HepG2 (cell line): ENCODE measurements around the gene DNAJB12. TPM values are rescaled to one million over a fixed set of nuclear protein-coding genes. Genes with fewer than 3 reads are reported as not detected.

Experiments
- ATM ChIP-seq: fragments of 450-650 bp; IDR thresholded peaks from 2 replicates; pipeline ENCODE4 v1.7.1; 2017; ENCODE audit warnings: mild to moderate bottlenecking, borderline replicate concordance
- CSRNP2 ChIP-seq: sonication (generic); formaldehyde crosslinking; conservative IDR thresholded peaks from 2 replicates; pipeline ENCODE4 v1.8.0; 2022; ENCODE audit warnings: low read depth, missing genetic modification reagents
- DNMT1 ChIP-seq: sonication (generic); formaldehyde crosslinking; IDR thresholded peaks from 2 replicates; pipeline ENCODE4 v1.5.1; 2020; ENCODE audit warnings: mild to moderate bottlenecking, missing genetic modification reagents
- E2F2 ChIP-seq: sonication (generic); formaldehyde crosslinking; IDR thresholded peaks from 2 replicates; pipeline ENCODE4 v1.4.0; 2020; ENCODE audit warnings: missing genetic modification reagents, borderline replicate concordance
- HMGXB3 ChIP-seq: sonication (generic); formaldehyde crosslinking; IDR thresholded peaks from 2 replicates; pipeline ENCODE4 v1.4.0; 2020; ENCODE audit warnings: missing genetic modification reagents, borderline replicate concordance
- JUN ChIP-seq: sonication (generic); formaldehyde crosslinking; IDR thresholded peaks from 2 replicates; pipeline ENCODE4 v1.4.0; 2020; ENCODE audit warnings: mild to moderate bottlenecking, missing genetic modification reagents
- RBAK ChIP-seq: sonication (generic); formaldehyde crosslinking; IDR thresholded peaks from 2 replicates; pipeline ENCODE4 v1.5.1; 2020; ENCODE audit warnings: mild to moderate bottlenecking, missing genetic modification reagents
- ZNF232 ChIP-seq: sonication (generic); formaldehyde crosslinking; IDR thresholded peaks from 2 replicates; pipeline ENCODE4 v1.4.0; 2020; ENCODE audit warnings: missing genetic modification reagents, borderline replicate concordance
- ZNF234 ChIP-seq: sonication (generic); formaldehyde crosslinking; conservative IDR thresholded peaks from 2 replicates; pipeline ENCODE4 v1.5.1; 2020; ENCODE audit warnings: mild to moderate bottlenecking, missing genetic modification reagents
- ZNF446 ChIP-seq: sonication (generic); formaldehyde crosslinking; IDR thresholded peaks from 2 replicates; pipeline ENCODE4 v1.5.0; 2020; ENCODE audit warnings: mild to moderate bottlenecking, missing genetic modification reagents
- ZNF558 ChIP-seq: sonication (generic); formaldehyde crosslinking; IDR thresholded peaks from 2 replicates; pipeline ENCODE4 v1.9.0; 2022; ENCODE audit warnings: mild to moderate bottlenecking, missing genetic modification reagents, borderline replicate concordance
- ZNF567 ChIP-seq: sonication (generic); formaldehyde crosslinking; IDR thresholded peaks from 2 replicates; pipeline ENCODE4 v1.8.1; 2023; ENCODE audit warnings: mild to moderate bottlenecking, missing genetic modification reagents, borderline replicate concordance
- ZNF709 ChIP-seq: sonication (generic); formaldehyde crosslinking; IDR thresholded peaks from 2 replicates; pipeline ENCODE4 v1.5.0; 2020; ENCODE audit warnings: mild to moderate bottlenecking, missing genetic modification reagents
- ZNF720 ChIP-seq: sonication (generic); formaldehyde crosslinking; IDR thresholded peaks from 2 replicates; pipeline ENCODE4 v1.4.0; 2020; ENCODE audit warnings: missing genetic modification reagents
- ZNF775 ChIP-seq: sonication (generic); formaldehyde crosslinking; IDR thresholded peaks from 2 replicates; pipeline ENCODE4 v1.4.0; 2020; ENCODE audit warnings: missing genetic modification reagents, mild to moderate bottlenecking, moderate library complexity, borderline replicate concordance
- polyA plus RNA-seq, 8 experiments: library from polyadenylated mRNA; depleted of rRNA in 3 of 8; stranded (reverse) in 7 of 8; unstranded in 1 of 8; fragments of >200 nt; fragmentation: Illumina TruSeq in 4 of 8; extraction: Trizol in 4 of 8; gene quantifications; 2 replicates each; pipeline versions ENCODE4 v1.2.1 to v1.2.3, GENCODE V29; 2011 to 2016; ENCODE audit warnings: low read depth in 4 of 8, missing spikeins in 1 of 8, mixed read lengths in 1 of 8; ENCODE audit not compliant: insufficient read depth in 1 of 8
- total RNA-seq, 5 experiments: library from RNA; depleted of rRNA; stranded (reverse); fragments of >200 nt; fragmentation: Illumina TruSeq; extraction: Trizol; gene quantifications; 2 replicates each; pipeline ENCODE4 v1.2.3, GENCODE V29; 2016; ENCODE audit warnings: low read depth in 1 of 5
- TF ChIP-seq, protein P1 (sequence below): sonication (generic); formaldehyde crosslinking; IDR thresholded peaks from 2 replicates; pipeline ENCODE4 v1.4.0; 2020; ENCODE audit warnings: mild to moderate bottlenecking, missing genetic modification reagents

DNAJB12 gene
- total and polyA plus RNA-seq, 2 of the 13 experiments (the other 11 are each of a cell fraction or from before 2014, with no cell fraction given): 10.8 to 18.2 TPM

GRCh38 chr10:72331575-72332422 lies 22.9 kb downstream of the DNAJB12 start (continued):
- TF ChIP-seq ZNF567: no peak; the same call in 1 of the 2 replicates
- TF ChIP-seq ZNF720 (CRISPR knock-in tag): no peak
- no peak for TF ChIP-seq ZNF446 (CRISPR knock-in tag)
- TF ChIP-seq, protein P1, sequence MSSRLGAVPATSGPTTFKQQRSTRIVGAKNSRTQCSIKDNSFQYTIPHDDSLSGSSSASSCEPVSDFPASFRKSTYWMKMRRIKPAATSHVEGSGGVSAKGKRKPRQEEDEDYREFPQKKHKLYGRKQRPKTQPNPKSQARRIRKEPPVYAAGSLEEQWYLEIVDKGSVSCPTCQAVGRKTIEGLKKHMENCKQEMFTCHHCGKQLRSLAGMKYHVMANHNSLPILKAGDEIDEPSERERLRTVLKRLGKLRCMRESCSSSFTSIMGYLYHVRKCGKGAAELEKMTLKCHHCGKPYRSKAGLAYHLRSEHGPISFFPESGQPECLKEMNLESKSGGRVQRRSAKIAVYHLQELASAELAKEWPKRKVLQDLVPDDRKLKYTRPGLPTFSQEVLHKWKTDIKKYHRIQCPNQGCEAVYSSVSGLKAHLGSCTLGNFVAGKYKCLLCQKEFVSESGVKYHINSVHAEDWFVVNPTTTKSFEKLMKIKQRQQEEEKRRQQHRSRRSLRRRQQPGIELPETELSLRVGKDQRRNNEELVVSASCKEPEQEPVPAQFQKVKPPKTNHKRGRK (CRISPR knock-in tag): 0 out of 2 replicates have a peak, but pooled peaks have one; percentile 27
- TF ChIP-seq ZNF232 (CRISPR knock-in tag): no peak
- TF ChIP-seq ZNF775 (CRISPR knock-in tag): no peak
- TF ChIP-seq JUN (CRISPR knock-in tag): no peak
- no peak for TF ChIP-seq ZNF558 (CRISPR knock-in tag)
- no peak for TF ChIP-seq ATM
- no peak for TF ChIP-seq ZNF709
- 0 out of 2 replicates have a peak, but pooled peaks have one; percentile 23 for TF ChIP-seq DNMT1 (CRISPR knock-in tag)
- TF ChIP-seq HMGXB3: no peak
- no peak for TF ChIP-seq CSRNP2 (CRISPR knock-in tag)
- peak; percentile 70; the same call in 1 of the 2 replicates for TF ChIP-seq RBAK (CRISPR knock-in tag)
- no peak for TF ChIP-seq ZNF234 (CRISPR knock-in tag)
- TF ChIP-seq E2F2 (CRISPR knock-in tag): no peak
